GM12801 (cell line): Measurements from ENCODE around the gene TCEANC.

ENCODE experiments used
- TF ChIP-seq, protein P1 (sequence below): IDR thresholded peaks from one replicate; pipeline ENCODE4 v1.5.1; 2011; ENCODE audit warnings: control low read depth; ENCODE audit not compliant: insufficient read length; ENCODE audit errors: extremely low read depth

TCEANC gene

DNA sequence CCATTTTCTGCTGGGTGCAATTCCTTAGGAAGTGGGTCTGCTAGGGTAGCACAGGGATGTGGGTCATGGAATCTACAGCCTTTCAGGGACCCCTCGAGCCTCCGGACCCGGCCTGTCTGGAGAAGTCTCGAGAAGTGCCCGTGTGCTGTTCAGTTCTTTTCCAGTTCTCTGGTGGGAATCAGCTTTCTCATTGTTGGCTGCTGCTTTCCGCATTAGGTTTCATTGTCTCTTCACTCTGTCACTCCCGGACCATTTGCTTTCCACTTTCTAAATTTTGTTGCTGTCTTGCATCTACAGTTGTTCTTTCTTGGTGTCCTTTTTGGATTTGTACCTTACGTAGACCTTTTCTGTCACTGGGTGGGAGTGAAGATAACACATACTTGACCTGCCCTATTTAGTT, 42.0 kb downstream of the TCEANC start:
- TF ChIP-seq, protein P1, sequence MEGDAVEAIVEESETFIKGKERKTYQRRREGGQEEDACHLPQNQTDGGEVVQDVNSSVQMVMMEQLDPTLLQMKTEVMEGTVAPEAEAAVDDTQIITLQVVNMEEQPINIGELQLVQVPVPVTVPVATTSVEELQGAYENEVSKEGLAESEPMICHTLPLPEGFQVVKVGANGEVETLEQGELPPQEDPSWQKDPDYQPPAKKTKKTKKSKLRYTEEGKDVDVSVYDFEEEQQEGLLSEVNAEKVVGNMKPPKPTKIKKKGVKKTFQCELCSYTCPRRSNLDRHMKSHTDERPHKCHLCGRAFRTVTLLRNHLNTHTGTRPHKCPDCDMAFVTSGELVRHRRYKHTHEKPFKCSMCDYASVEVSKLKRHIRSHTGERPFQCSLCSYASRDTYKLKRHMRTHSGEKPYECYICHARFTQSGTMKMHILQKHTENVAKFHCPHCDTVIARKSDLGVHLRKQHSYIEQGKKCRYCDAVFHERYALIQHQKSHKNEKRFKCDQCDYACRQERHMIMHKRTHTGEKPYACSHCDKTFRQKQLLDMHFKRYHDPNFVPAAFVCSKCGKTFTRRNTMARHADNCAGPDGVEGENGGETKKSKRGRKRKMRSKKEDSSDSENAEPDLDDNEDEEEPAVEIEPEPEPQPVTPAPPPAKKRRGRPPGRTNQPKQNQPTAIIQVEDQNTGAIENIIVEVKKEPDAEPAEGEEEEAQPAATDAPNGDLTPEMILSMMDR, result no peak

DNA sequence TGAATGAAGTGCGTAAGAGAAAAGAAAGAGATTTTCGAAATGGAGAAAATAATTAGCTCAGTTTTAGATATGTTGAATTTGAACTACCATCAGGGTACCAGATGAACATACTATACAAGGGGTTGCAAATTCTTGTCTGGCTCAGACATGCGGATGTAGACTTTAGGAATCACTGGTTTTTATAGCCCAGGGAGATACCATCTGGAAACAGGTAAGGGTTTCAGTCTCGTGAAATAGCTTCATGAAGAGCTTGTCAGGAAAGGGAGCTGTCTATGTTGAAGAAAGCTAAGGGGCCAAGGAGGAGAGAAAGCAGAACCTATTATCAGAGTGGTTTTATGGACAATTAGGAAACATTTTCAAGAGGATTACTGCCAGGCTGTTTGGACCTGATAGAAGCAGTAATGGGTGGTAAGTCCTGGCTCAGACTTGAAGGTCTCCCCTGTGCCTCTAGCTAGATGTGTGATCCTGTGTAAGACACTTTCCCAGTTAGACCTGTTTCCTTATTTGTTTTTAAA, 42.7 kb downstream of the TCEANC start:
- TF ChIP-seq, protein P1, result no peak

DNA sequence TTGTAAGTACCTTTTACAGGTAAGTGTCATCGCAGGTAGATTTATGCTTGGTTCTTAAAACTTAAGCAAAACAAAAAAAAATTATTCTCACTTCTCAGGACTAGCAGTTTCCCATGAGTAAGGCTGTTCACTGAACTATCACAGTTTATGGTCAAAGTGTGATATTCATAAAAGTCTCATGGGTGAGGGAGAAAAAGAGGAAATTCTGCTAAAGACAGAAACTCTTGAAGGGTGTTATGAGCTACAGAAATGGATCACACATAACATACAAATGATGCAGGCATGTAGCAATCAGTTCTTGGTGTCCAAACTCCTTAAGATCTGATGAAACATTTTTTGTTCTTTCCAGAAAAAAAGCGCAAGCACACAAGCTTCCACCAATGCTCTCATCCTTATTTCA, 44.5 kb downstream of the TCEANC start:
- TF ChIP-seq, protein P1, result no peak

DNA sequence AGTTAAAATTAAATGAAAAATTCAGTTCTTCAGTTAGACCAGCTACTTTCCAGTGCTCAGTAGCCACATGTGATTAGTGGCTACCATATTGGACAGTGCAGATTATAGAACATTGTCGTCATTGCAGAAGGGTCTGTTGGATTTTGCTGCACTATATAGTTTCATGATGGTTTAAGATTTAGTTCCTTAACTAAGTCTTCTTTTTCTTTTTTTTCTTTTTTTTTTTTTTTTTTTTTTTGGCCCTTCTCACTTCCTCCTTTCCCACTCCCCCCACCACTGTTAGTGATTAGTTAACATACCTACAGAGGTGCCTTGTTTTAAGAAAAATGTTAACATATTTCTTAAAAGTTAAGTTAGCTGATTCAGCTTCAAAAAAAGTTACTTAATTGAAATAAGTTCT, 45.0 kb downstream of the TCEANC start:
- TF ChIP-seq, protein P1, result no peak

DNA sequence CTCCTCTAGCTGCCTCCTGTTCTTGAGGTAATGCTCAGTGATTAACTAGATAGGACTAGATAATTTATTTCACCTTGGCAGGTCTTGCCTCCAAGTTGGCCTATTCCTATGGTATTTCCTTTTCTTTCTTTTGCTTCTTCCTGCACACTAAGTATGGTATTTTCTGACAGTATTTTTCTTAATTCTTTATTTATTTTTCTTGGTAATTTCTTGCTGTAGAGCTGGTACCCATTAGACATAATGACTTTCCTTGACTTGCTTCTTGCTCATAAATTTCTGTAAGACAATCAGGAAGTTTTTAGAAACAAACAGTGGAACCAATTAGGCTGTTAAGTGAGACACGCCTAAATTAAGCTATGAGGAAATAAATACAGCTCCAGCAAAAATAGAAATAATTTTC, 45.5 kb downstream of the TCEANC start:
- TF ChIP-seq, protein P1, result no peak

DNA sequence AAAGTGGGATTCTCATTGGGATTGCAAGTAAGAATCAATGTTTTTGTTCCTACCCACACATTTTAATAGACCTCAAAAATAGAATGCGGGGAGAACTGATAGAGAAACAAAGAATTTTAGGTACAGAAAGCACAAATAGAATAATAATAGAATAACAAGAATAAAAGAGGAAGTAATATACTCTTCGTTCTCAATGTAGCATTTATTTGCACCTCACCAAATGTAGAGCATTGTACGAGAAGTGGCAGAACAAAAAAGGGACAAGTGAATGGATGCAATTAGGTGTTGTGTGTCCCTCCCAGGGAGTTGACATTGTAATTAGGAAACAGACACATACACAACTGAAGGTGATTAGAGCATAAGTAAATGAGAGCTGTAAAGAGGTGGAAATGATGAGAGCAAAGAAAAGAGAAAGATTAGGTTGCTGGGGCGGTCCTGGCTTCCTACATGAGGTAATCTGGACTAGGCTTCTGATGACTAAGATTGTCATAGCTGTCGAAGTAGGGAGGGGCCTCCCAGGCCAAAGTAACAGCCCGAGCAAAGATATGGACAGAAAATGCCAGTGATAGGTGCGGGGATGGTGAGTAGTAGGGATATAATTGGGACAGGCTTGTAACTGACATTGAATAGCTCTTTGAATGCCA, 46.4 kb downstream of the TCEANC start:
- TF ChIP-seq, protein P1, result no peak

DNA sequence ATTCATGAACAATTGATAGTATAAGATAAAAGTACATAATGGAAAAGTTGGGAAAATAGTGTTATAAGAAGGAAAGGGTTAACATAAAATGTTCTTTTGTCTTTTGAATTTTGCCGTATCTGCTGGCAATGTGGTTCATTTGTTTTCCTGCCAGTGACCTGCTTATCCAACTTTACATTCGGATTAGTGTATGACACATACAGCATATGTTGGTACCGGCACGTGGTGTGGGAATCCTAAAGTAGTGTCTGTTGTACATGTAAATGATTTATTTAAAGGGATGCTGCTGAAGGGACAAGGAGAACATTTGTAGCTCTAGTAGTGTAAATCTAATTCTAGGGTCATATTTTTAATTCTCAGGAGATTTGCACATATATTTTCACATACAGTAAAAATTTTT, 47.4 kb downstream of the TCEANC start:
- TF ChIP-seq, protein P1, result no peak
